Aorta (tissue), 5 donors: ENCODE measurements around the gene SERTM2. TPM values are rescaled to one million over a fixed set of nuclear protein-coding genes. Genes with fewer than 3 reads are reported as not detected.
"Not testable (repeated sequence)": the region's sequence is repeated elsewhere in the genome, so short reads cannot be mapped to it uniquely, and the experiment has no call there.

ENCODE experiments used
- ATAC-seq: fragments of 200-7000 bp; cut with Tn5 transposase; one replicate; pipeline ENCODE4 v1.9.1; 2022; ENCODE audit warnings: moderate library complexity; ENCODE audit not compliant: low FRiP score
- DNase-seq, 2 donors: peaks; one replicate each; pipeline ENCODE4 v3.0.0-alpha.2; 2020
- H3K27ac ChIP-seq, 2 donors: one replicate each; pipeline ENCODE4 v1.5.1; 2013; ENCODE audit warnings: low read length in 2 of 2, mild to moderate bottlenecking in 2 of 2, moderate library complexity in 2 of 2, control low read depth in 1 of 2, inconsistent platforms in 1 of 2, low read depth in 1 of 2
- H3K27me3 ChIP-seq, 2 donors: one replicate each; pipeline ENCODE4 v1.6.1; 2013; ENCODE audit warnings: control low read depth in 1 of 2, low read length in 1 of 2, mild to moderate bottlenecking in 1 of 2, moderate library complexity in 1 of 2; ENCODE audit not compliant: insufficient read depth in 2 of 2, control insufficient read depth in 1 of 2
- H3K36me3 ChIP-seq, 2 donors: one replicate each; pipeline ENCODE4 v1.6.1; 2013; ENCODE audit warnings: control low read depth in 1 of 2, low read length in 1 of 2, mild to moderate bottlenecking in 1 of 2; ENCODE audit not compliant: insufficient read depth in 2 of 2, control insufficient read depth in 1 of 2
- H3K4me1 ChIP-seq, 2 donors: one replicate each; pipeline ENCODE4 v1.6.1; 2013; ENCODE audit warnings: low read length in 2 of 2, control low read depth in 1 of 2, mild to moderate bottlenecking in 1 of 2, moderate library complexity in 1 of 2; ENCODE audit not compliant: insufficient read depth in 2 of 2, control insufficient read depth in 1 of 2
- H3K4me3 ChIP-seq, 2 donors: one replicate each; pipeline ENCODE4 v1.5.1; 2013; ENCODE audit warnings: low read length in 2 of 2, control low read depth in 1 of 2, mild to moderate bottlenecking in 1 of 2
- H3K9me3 ChIP-seq: one replicate; pipeline ENCODE4 v1.6.1; 2013; ENCODE audit warnings: mild to moderate bottlenecking, low read length; ENCODE audit not compliant: control insufficient read depth
- WGBS, 2 donors: extraction: QIAGEN DNeasy Blood & Tissue Kit; methylation state at CpG; one replicate each; pipeline ENCODE4 v1.1.7; 2013; 5-methylcytosine and 5-hydroxymethylcytosine counted together
- intact Hi-C, 2 donors: fragments of 100-400 bp; cut with DNase I; formaldehyde crosslinking; loops; one replicate each; pipeline versions ENCODE4 v1.14.2 to v1.15.0; 2022
- polyA plus RNA-seq, 2 donors: library from polyadenylated mRNA; stranded (reverse); fragments of 200-250 nt; gene quantifications; one replicate each; pipeline ENCODE4 v1.2.3, GENCODE V29; 2013
- total RNA-seq, 2 donors: library from RNA; stranded (reverse); fragmentation: NEBNext Ultra II Directional; extraction: Animal tissue kit (Norgen Biotek cat#: 25700); gene quantifications; one replicate each; pipeline ENCODE4 v1.2.1, GENCODE V29; 2021
- donor health status: healthy with polysubstance abuse.
- donor health status: Bipolar disorder and iron deficiency.
- donor health status: DM: no; HTN: no; CAD: no.
- donor health status: DM: no; HTN: no; CAD: no.
- donor health status: DM: yes; HTN: yes; CAD: no.

SERTM2 gene
- total and polyA plus RNA-seq, 4 donors, result not detected

DNA sequence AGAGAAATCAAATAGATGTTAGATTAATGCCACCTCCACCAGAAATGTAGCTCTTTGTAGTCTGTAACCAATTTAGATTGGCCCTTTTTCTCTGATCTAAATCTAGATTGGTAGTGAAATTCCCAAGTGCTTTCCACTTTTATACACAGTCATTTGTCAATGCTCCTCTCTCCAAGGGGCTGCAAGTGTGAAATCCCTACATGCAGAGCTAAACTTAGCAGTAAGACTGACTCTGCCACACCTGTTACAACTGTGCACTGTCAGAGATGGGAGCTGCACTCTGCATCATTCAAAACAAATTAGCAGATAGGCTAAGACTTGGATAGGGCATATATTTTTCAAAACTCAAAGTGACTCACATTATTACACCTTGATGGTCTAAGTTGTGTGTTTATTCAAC is 9.1 kb downstream of the SERTM2 start:
- H3K4me1 ChIP-seq, result no peaks in the 10 kb centered on the region
- no peak overlapping the region for H3K4me3 ChIP-seq
- no peaks in the 10 kb centered on the region for H3K36me3 ChIP-seq
- H3K27ac ChIP-seq, result no peak overlapping the region
- no peaks in the 10 kb centered on the region for H3K9me3 ChIP-seq
- DNase-seq, result no peak
- ATAC-seq, result no peak
- intact Hi-C loops, result no loop called here
- no peaks in the 10 kb centered on the region for H3K27me3 ChIP-seq

- no peak for ATAC-seq
- no peaks in the 10 kb centered on the region for H3K27me3 ChIP-seq
- no peak overlapping the region for H3K4me3 ChIP-seq
- DNase-seq, result no peak
- no peaks in the 10 kb centered on the region for H3K4me1 ChIP-seq
- WGBS, 2 donors, result 36 to 71% methylated on average over 1 of the region's 1 CpG
- H3K9me3 ChIP-seq, result no peaks in the 10 kb centered on the region
- no peak overlapping the region for H3K27ac ChIP-seq
- intact Hi-C loops, result no loop called here
- no peaks in the 10 kb centered on the region for H3K36me3 ChIP-seq
Measured at GRCh38 chrX:111521169-111521568, 9.7 kb downstream of the SERTM2 start.

DNA sequence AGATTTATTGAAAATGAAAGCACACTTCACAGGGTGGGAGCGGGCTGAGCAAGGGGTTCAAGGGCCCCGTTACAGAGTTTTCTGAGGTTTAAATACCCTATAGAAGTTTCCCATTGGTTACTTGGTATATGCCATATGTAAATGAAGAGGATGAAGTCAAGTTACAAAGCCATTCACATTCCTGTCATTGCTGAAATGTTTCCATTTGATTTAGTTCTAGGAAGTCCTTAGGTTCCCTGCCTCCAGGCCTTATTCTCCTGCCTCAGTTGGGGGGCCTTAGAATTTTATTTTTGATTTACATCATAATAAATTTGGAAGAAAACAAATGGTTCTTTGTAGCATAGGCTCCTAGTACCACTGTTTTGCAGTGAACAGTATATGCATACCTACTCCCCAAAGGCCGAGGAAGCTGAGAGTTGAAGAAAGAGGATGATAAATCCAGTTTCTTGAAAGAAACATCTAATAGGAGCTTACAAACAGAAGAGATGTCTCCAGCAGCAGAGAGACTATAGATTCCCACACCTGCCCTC is 31.8 kb downstream of the SERTM2 start:
- no peak for ATAC-seq
- intact Hi-C loops, result no loop called here
- H3K4me1 ChIP-seq, result no peaks in the 10 kb centered on the region
- H3K4me3 ChIP-seq, result no peak overlapping the region
- no peaks in the 10 kb centered on the region for H3K36me3 ChIP-seq
- DNase-seq, result no peak
- WGBS, 2 donors, result 63 to 84% methylated on average over 3 of the region's 3 CpGs
- no peak overlapping the region for H3K27ac ChIP-seq
- no peaks in the 10 kb centered on the region for H3K27me3 ChIP-seq
- no peaks in the 10 kb centered on the region for H3K9me3 ChIP-seq

- ATAC-seq, H3K36me3 ChIP-seq, H3K27me3 ChIP-seq, H3K4me1 ChIP-seq, H3K27ac ChIP-seq, DNase-seq, H3K4me3 ChIP-seq, intact Hi-C loops, H3K9me3 ChIP-seq: not testable (repeated sequence)
- WGBS, 2 donors, result 49 to 75% methylated on average over 6 of the region's 6 CpGs
Measured at GRCh38 chrX:111549235-111549634, 37.8 kb downstream of the SERTM2 start.

- DNase-seq (no peak), ATAC-seq (no peak)
- intact Hi-C loops, result no loop called here
- 43 to 45% methylated on average over 2 of the region's 2 CpGs for WGBS, 2 donors
- H3K27me3 ChIP-seq, result peaks cover 0 to 5% of the 10 kb centered on the region in 2 donors
- no peak overlapping the region for H3K4me3 ChIP-seq
- H3K36me3 ChIP-seq, result no peaks in the 10 kb centered on the region
- no peak overlapping the region for H3K27ac ChIP-seq
- no peaks in the 10 kb centered on the region for H3K4me1 ChIP-seq
- H3K9me3 ChIP-seq, result no peaks in the 10 kb centered on the region
Measured at GRCh38 chrX:111555406-111555958, 44.0 kb downstream of the SERTM2 start.

GRCh38 chrX:111560801-111561200 is 49.4 kb downstream of the SERTM2 start:
- no peaks in the 10 kb centered on the region for H3K27me3 ChIP-seq
- no peak overlapping the region for H3K4me3 ChIP-seq
- 54 to 65% methylated on average over 3 of the region's 3 CpGs for WGBS, 2 donors
- H3K9me3 ChIP-seq, result no peaks in the 10 kb centered on the region
- no peaks in the 10 kb centered on the region for H3K36me3 ChIP-seq
- H3K27ac ChIP-seq, result no peak overlapping the region
- no peaks in the 10 kb centered on the region for H3K4me1 ChIP-seq
- ATAC-seq (no peak), DNase-seq (no peak)
- intact Hi-C loops, result no loop called here

GRCh38 chrX:111561851-111562250 is 50.4 kb downstream of the SERTM2 start:
- intact Hi-C loops, result no loop called here
- WGBS, 2 donors, result 34 to 39% methylated on average over 1 of the region's 1 CpG
- no peak for ATAC-seq

DNA sequence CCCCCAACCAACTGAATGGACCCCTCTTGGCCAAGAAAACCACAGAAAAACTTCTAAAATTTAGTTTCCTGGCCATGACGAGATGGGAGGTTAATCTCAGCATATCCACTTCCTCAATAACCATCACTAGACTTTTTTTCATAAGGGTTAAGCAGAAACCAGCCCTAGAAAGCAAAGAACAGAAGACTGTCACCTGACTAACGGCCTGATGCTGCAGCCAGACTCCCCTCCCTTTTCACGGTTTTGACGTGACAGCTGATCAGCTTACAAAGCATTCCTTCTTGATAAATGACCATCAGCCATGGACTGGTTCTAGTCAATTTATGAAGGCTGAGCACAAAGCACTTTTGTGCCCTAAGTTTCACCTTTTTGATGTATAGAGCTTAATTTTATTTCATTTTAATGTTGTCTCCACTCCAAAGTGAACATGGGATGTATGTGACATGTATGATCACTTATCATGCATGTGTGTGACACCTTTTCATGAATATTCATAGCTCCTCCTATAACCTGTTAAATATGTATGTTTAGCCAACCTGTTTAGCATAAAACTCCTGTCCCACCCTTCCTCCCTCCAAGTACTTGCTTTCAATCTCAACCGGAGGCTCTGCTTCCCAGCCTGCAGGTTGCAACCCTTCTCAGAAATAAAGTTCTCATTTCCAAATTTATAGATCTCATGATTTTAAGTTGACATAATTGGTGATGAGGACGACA is 56.3 kb downstream of the SERTM2 start:
- ATAC-seq (no peak), DNase-seq (no peak)
- 57 to 59% methylated on average over 6 of the region's 6 CpGs for WGBS, 2 donors
- Histone ChIP-seq H3K27ac (no peak overlapping the region), H3K9me3 (no peaks in the 10 kb centered on the region), H3K36me3 (no peaks in the 10 kb centered on the region), H3K4me3 (no peak overlapping the region), H3K27me3 (no peaks in the 10 kb centered on the region), H3K4me1 (no peaks in the 10 kb centered on the region)
- intact Hi-C loops, result no loop called here

More at GRCh38 chrX:111561851-111562250, 50.4 kb downstream of the SERTM2 start:
- H3K4me3 ChIP-seq, result no peak overlapping the region
- H3K36me3 ChIP-seq, result no peaks in the 10 kb centered on the region
- no peaks in the 10 kb centered on the region for H3K27me3 ChIP-seq
- no peak for DNase-seq
- H3K9me3 ChIP-seq, result no peaks in the 10 kb centered on the region
- no peak overlapping the region for H3K27ac ChIP-seq
- no peaks in the 10 kb centered on the region for H3K4me1 ChIP-seq

DNA sequence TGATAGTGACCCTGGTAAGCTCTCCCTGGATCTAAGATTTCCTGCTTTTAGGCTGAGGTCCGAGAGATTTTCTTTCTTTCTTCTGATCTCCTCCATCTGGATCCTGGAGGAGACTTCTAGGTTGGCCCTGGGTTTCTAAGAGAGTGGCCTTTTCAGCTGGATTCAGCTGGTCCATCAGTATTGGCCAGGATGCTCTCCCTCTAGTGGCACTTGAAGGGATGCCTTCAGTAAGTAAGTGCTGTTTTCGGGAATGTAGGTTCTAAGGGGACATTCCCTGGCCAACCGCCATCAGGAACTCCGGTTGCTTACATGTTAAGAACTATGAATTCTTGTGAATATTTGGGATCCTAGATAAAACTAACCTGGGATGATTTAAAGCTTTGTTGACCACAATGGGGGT is 56.9 kb downstream of the SERTM2 start:
- DNase-seq (no peak), ATAC-seq (no peak)
- Histone ChIP-seq H3K9me3 (no peaks in the 10 kb centered on the region), H3K4me3 (no peak overlapping the region), H3K36me3 (no peaks in the 10 kb centered on the region), H3K27ac (no peak overlapping the region), H3K27me3 (no peaks in the 10 kb centered on the region), H3K4me1 (no peaks in the 10 kb centered on the region)
- 29 to 34% methylated on average over 4 of the region's 4 CpGs for WGBS, 2 donors
- intact Hi-C loops, result no loop called here
